ENCODE results near the gene VRK2. TPM values are rescaled to one million over a fixed set of nuclear protein-coding genes. Genes with fewer than 3 reads are reported as not detected.
"Not testable (repeated sequence)": the region's sequence is repeated elsewhere in the genome, so short reads cannot be mapped to it uniquely, and the experiment has no call there.

VRK2 gene
- total RNA-seq, 1 donor from 2014 or later, result 7.2 TPM

DNA sequence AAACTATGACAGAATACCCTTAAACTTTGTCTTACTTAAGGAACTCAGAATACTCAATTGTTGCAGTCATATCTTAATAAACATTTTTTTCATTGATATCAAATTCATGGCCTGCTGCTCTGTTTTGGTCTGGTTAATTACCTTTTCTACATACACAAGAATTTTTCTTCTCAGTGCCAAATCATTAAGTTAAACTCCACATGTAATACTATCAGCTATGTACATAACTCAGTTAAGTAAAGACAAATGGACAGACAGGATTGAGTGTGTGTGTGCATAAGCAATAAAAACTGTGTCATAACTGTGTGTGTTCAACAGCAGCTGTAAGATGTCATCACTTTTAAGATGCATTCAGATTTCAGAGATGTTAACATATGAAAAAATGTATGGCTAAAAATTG is 34.4 kb downstream of the VRK2 start:
- no peak overlapping the region for H3K27ac Mint-ChIP-seq (ENCODE audit: unreplicated experiment)
- H3K36me3 Mint-ChIP-seq (ENCODE audit: unreplicated experiment), result no peaks in the 10 kb centered on the region
- TF ChIP-seq, protein P1, sequence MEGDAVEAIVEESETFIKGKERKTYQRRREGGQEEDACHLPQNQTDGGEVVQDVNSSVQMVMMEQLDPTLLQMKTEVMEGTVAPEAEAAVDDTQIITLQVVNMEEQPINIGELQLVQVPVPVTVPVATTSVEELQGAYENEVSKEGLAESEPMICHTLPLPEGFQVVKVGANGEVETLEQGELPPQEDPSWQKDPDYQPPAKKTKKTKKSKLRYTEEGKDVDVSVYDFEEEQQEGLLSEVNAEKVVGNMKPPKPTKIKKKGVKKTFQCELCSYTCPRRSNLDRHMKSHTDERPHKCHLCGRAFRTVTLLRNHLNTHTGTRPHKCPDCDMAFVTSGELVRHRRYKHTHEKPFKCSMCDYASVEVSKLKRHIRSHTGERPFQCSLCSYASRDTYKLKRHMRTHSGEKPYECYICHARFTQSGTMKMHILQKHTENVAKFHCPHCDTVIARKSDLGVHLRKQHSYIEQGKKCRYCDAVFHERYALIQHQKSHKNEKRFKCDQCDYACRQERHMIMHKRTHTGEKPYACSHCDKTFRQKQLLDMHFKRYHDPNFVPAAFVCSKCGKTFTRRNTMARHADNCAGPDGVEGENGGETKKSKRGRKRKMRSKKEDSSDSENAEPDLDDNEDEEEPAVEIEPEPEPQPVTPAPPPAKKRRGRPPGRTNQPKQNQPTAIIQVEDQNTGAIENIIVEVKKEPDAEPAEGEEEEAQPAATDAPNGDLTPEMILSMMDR (IDR thresholded peaks at IDR 0.05; ENCODE audit: partially characterized antibody, unreplicated experiment), result no peak

DNA sequence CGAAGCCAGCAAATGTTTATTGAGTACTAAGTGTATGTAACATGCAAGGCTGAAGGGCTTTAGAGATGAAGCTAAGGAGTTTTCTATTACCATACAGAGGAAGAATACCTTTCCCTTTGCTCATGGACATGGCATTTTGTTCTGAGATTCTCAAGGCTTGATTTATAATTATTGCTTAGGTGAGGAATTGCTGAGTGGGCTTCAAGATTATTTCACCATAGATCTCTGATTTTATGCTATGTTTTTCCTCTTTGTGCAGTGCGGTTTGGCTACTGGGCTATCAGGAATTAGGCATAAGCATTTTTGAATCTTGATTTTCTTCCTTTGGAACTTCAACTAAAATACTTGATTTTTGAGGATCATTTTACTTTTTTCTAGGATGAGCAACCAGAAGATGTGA is 42.5 kb downstream of the VRK2 start:
- no peak overlapping the region for H3K4me3 Mint-ChIP-seq (ENCODE audit: unreplicated experiment)
- DNase-seq, result no peak
- no peaks in the 10 kb centered on the region for H3K27me3 Mint-ChIP-seq (ENCODE audit: unreplicated experiment)
- H3K36me3 Mint-ChIP-seq (ENCODE audit: unreplicated experiment), result peaks cover 4% of the 10 kb centered on the region
- H3K9me3 Mint-ChIP-seq (ENCODE audit: unreplicated experiment), result no peaks in the 10 kb centered on the region
- H3K4me1 Mint-ChIP-seq (ENCODE audit: low read depth, unreplicated experiment), result no peaks in the 10 kb centered on the region
- TF ChIP-seq, protein P1 (IDR thresholded peaks at IDR 0.05; ENCODE audit: partially characterized antibody, unreplicated experiment), result no peak
- H3K27ac Mint-ChIP-seq (ENCODE audit: unreplicated experiment), result no peak overlapping the region

More for the DNA sequence above, 34.4 kb downstream of the VRK2 start:
- H3K9me3 Mint-ChIP-seq (ENCODE audit: unreplicated experiment), result no peaks in the 10 kb centered on the region
- H3K4me1 Mint-ChIP-seq (ENCODE audit: low read depth, unreplicated experiment), result no peaks in the 10 kb centered on the region
- H3K4me3 Mint-ChIP-seq (ENCODE audit: unreplicated experiment), result no peak overlapping the region
- no peaks in the 10 kb centered on the region for H3K27me3 Mint-ChIP-seq (ENCODE audit: unreplicated experiment)
- no peak for DNase-seq

DNA sequence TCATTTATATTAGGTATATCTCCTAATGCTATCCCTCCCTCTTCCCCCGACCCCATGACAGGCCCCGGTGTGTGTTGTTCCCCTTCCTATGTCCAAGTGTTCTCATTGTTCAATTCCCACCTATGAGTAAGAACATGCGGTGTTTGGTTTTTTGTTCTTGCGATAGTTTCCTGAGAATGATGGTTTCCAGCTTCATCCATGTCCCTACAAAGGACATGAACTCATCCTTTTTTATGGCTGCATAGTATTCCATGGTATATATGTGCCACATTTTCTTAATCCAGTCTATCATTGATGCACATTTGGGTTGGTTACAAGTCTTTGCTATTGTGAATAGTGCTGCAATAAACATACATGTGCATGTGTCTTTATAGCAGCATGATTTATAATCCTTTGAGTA is 46.2 kb downstream of the VRK2 start:
- not testable (repeated sequence) for H3K27ac Mint-ChIP-seq (ENCODE audit: unreplicated experiment); H3K4me1 Mint-ChIP-seq (ENCODE audit: low read depth, unreplicated experiment); H3K4me3 Mint-ChIP-seq (ENCODE audit: unreplicated experiment); H3K9me3 Mint-ChIP-seq (ENCODE audit: unreplicated experiment); H3K27me3 Mint-ChIP-seq (ENCODE audit: unreplicated experiment); DNase-seq; H3K36me3 Mint-ChIP-seq (ENCODE audit: unreplicated experiment)

DNA sequence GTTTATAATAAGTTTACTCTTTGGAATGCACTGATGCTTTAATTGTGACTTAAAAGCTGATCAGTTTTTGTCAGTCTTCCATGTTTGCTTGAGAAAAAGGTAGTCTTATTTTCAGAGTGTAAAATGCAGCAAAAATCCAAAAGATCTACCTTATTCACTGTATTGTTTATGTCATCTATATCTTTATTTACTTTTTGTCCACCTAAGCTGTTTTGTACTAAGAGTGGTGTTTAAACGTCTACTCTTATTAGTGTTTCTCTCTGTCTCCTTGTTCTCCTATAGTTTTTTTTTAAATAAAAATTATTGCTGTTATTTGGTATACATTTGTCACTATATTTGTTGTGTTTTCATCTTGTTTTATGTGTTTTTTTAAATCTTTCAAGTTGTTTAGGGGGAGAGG is 50.4 kb downstream of the VRK2 start:
- Mint-ChIP-seq H3K36me3 (ENCODE audit: unreplicated experiment) (no peaks in the 10 kb centered on the region), H3K4me1 (ENCODE audit: low read depth, unreplicated experiment) (no peaks in the 10 kb centered on the region), H3K27me3 (ENCODE audit: unreplicated experiment) (no peaks in the 10 kb centered on the region), H3K9me3 (ENCODE audit: unreplicated experiment) (peaks cover 1% of the 10 kb centered on the region), H3K4me3 (ENCODE audit: unreplicated experiment) (no peak overlapping the region), H3K27ac (ENCODE audit: unreplicated experiment) (no peak overlapping the region)
- TF ChIP-seq, protein P1 (IDR thresholded peaks at IDR 0.05; ENCODE audit: partially characterized antibody, unreplicated experiment), result no peak
- no peak for DNase-seq

DNA sequence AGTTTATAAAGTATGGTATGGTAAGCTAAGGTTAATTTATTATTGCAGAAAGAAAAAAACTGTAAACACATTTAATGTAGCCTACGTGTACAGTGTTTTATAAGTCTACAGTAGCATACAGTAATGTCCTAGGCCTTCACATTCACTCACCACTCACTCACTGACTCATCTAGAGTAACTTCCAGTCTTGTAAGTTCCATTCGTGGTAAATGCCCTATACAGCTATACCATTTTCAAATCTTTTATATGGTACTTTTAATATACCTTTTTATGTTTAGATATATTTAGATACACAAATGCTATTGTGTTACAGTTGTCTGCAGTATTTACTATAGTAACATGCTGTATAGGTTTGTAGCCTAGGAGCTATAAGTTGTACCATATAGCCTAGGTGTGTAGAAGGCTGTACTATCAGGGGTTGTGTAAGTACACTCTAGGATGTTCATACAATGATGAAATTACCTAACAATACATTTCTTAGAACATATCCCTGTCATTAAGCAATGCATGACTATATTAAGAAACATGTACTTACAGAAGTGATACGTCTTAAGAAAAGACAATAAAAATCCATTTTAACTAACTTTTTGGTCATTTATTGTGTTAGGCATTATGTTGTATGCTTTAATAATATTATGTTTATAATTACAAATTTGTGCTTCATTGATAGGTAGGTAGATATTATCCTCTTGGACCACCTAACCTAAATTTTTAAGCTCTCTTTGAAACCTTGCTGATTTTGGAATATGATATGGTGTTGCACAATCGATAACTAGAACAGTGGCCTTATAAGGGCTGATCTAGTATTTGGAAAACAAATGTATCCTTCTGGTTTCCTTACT is 51.9 kb downstream of the VRK2 start:
- no peaks in the 10 kb centered on the region for H3K27me3 Mint-ChIP-seq (ENCODE audit: unreplicated experiment)
- H3K4me3 Mint-ChIP-seq (ENCODE audit: unreplicated experiment), result no peak overlapping the region
- no peaks in the 10 kb centered on the region for H3K36me3 Mint-ChIP-seq (ENCODE audit: unreplicated experiment)
- no peak overlapping the region for H3K27ac Mint-ChIP-seq (ENCODE audit: unreplicated experiment)
- no peaks in the 10 kb centered on the region for H3K4me1 Mint-ChIP-seq (ENCODE audit: low read depth, unreplicated experiment)
- peaks cover 1% of the 10 kb centered on the region for H3K9me3 Mint-ChIP-seq (ENCODE audit: unreplicated experiment)
- DNase-seq, result no peak
- TF ChIP-seq, protein P1 (IDR thresholded peaks at IDR 0.05; ENCODE audit: partially characterized antibody, unreplicated experiment), result no peak
